Neutrophil (primary cell): ENCODE data around the gene SDE2.
A peak's percentile ranks its signal among the peaks of the same experiment; 100 is the strongest.

Experiments
- H3K27ac ChIP-seq: fragments of 200-600 bp; sonication (generic); 2 replicates; pipeline ENCODE4 v1.5.1; 2016; ENCODE audit warnings: mild to moderate bottlenecking, moderate library complexity
- H3K27me3 ChIP-seq: fragments of 200-600 bp; sonication (generic); 2 replicates; pipeline ENCODE4 v1.6.0; 2016; ENCODE audit warnings: mild to moderate bottlenecking
- H3K36me3 ChIP-seq: fragments of 200-600 bp; sonication (generic); 2 replicates; pipeline ENCODE4 v1.5.1; 2017
- H3K4me1 ChIP-seq, 2 experiments: fragments of 200-600 bp in 1 of 2; sonication (generic) in 1 of 2; 1 replicate in 1 of 2; 2 replicates in 1 of 2; pipeline versions ENCODE4 v1.5.1 to v1.6.1; 2013 to 2016; ENCODE audit warnings: low read depth in 1 of 2, low read length in 1 of 2, mild to moderate bottlenecking in 1 of 2, moderate library complexity in 1 of 2; ENCODE audit not compliant: control insufficient read depth in 1 of 2, insufficient read depth in 1 of 2
- H3K4me3 ChIP-seq, 2 experiments: fragments of 200-600 bp in 1 of 2; sonication (generic) in 1 of 2; 1 replicate in 1 of 2; 2 replicates in 1 of 2; pipeline ENCODE4 v1.5.1; 2013 to 2016; ENCODE audit warnings: low read depth in 1 of 2, low read length in 1 of 2, mild to moderate bottlenecking in 1 of 2, moderate library complexity in 1 of 2
- H3K9me3 ChIP-seq: fragments of 200-600 bp; sonication (generic); 2 replicates; pipeline ENCODE4 v1.5.1; 2016
- TF ChIP-seq, protein P1 (sequence below): fragments of 200-600 bp; sonication (generic); IDR thresholded peaks from 2 replicates; pipeline ENCODE4 v1.5.1; 2016; ENCODE audit warnings: antibody characterized with exemption

Gene SDE2

DNA sequence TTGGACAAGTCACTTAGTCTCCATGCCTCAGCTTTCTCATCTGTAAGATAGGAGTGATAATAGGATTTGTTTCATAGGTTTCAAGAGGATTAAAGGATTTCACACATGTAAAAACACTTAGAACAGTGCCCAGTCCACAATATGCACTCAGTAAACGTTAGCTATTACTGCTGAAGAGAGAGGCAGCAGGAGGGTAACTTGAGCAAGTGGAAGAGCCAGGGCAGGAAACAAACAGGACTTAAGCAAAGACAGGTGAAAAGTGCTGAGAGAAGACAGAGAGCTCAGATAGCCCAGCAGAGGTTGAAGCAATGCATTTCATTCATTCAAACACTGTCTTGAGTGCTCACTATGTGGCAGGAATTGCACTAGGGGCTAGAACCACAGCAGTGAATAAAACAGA lies 42.3 kb upstream of the SDE2 start:
- peak overlapping the region in 1 of 2 experiments; percentile 6 for H3K4me3 ChIP-seq
- H3K27ac ChIP-seq, result peak overlapping the region; percentile 99
- H3K36me3 ChIP-seq, result no peaks in the 10 kb centered on the region
- H3K4me1 ChIP-seq, result peaks cover 55 to 66% of the 10 kb centered on the region in 2 experiments
- no peaks in the 10 kb centered on the region for H3K27me3 ChIP-seq
- H3K9me3 ChIP-seq, result no peaks in the 10 kb centered on the region
- TF ChIP-seq, protein P1, sequence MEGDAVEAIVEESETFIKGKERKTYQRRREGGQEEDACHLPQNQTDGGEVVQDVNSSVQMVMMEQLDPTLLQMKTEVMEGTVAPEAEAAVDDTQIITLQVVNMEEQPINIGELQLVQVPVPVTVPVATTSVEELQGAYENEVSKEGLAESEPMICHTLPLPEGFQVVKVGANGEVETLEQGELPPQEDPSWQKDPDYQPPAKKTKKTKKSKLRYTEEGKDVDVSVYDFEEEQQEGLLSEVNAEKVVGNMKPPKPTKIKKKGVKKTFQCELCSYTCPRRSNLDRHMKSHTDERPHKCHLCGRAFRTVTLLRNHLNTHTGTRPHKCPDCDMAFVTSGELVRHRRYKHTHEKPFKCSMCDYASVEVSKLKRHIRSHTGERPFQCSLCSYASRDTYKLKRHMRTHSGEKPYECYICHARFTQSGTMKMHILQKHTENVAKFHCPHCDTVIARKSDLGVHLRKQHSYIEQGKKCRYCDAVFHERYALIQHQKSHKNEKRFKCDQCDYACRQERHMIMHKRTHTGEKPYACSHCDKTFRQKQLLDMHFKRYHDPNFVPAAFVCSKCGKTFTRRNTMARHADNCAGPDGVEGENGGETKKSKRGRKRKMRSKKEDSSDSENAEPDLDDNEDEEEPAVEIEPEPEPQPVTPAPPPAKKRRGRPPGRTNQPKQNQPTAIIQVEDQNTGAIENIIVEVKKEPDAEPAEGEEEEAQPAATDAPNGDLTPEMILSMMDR, result no peak

DNA sequence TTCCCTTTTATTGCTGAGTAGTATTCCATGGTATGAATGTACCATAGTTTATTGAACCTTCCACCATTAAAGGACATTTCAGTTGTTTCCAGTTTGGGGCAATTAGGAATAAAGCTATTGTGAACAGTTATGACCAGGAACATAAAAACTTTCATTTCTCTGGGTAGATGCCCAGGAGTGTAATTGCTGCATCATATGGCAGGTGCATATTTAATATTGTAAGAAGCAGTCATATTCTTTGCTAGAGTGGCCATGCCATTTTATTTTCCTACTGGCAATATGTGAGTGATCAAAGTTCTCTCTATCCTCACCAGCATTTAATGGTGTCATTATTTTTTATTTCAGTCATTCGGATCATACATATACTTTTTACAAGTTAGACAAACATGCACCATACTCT lies 39.5 kb upstream of the SDE2 start:
- TF ChIP-seq, protein P1, result no peak
- Histone ChIP-seq H3K27ac (no peak overlapping the region), H3K4me1 (peaks cover 67 to 70% of the 10 kb centered on the region in 2 experiments), H3K9me3 (no peaks in the 10 kb centered on the region), H3K27me3 (no peaks in the 10 kb centered on the region), H3K36me3 (no peaks in the 10 kb centered on the region), H3K4me3 (no peak overlapping the region)

DNA sequence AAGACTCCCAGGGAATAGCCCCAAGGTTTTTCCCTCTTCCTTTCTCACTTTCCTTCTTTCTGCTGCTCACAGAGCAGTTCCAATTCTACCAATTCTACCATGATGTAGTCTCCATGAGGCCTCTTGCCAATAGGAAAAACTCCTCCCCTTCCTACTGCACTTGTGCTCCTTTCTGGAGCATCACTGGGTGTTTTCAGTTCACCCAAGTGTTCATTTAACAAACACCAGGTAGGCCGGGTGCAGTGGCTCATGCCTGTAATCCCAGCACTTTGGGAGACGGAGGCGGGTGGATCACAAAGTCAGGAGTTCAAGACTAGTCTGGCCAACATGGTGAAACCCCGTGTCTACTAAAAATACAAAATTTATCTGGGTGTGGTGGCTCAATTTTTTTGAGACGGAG lies 36.8 kb upstream of the SDE2 start:
- peak overlapping the region; percentile 100 for H3K27ac ChIP-seq
- no peaks in the 10 kb centered on the region for H3K27me3 ChIP-seq
- TF ChIP-seq, protein P1, result no peak
- peaks cover 67 to 70% of the 10 kb centered on the region in 2 experiments for H3K4me1 ChIP-seq
- H3K9me3 ChIP-seq, result no peaks in the 10 kb centered on the region
- no peaks in the 10 kb centered on the region for H3K36me3 ChIP-seq
- peak overlapping the region; percentile 60 to 64 for H3K4me3 ChIP-seq

DNA sequence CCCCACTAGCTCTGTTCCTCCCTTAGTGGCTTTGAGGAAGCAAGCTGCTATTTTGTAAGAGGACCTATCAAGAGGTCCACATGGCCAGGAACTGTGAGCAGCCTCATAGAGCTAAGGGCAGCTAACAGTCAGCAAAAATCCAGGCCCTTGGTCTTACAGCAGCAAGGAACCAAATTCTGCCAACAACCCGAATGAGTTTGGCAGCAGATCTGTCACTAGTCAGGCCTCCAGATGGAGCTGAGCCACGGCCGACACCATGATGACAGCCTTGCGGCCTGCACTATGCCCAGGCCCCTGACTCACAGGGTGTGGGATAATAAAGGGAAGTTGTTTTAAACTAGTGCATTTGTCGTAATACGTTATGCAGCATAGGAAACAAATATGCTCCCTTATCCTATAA lies 35.3 kb upstream of the SDE2 start:
- Histone ChIP-seq H3K27ac (peak overlapping the region; percentile 100), H3K4me1 (peaks cover 75 to 79% of the 10 kb centered on the region in 2 experiments), H3K27me3 (no peaks in the 10 kb centered on the region), H3K36me3 (no peaks in the 10 kb centered on the region), H3K4me3 (peak overlapping the region; percentile 60 to 64), H3K9me3 (no peaks in the 10 kb centered on the region)
- TF ChIP-seq, protein P1, result peak; percentile 64

DNA sequence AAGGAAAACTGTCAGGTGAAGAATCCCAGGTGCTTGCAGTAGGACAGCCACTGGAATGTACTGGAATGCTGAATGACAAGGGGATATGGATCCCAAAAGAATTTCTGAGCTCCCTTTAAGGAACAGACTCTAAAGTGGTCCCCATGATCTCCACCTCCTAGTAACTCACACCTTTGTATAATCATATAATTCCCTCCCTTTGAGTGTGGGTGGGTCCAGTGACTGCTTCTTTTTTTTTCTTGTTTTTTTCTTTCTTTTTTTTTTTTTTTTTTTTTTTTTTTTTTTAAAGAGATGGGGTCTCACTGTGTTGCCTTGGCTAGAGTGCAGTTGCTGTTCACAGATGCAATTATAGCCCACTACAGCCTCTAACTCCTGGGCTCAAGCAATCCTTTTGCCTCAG lies 34.8 kb upstream of the SDE2 start:
- Histone ChIP-seq H3K9me3 (no peaks in the 10 kb centered on the region), H3K4me1 (peaks cover 80 to 84% of the 10 kb centered on the region in 2 experiments), H3K27me3 (no peaks in the 10 kb centered on the region), H3K4me3 (peak overlapping the region; percentile 60 to 64), H3K27ac (peak overlapping the region; percentile 100), H3K36me3 (no peaks in the 10 kb centered on the region)
- TF ChIP-seq, protein P1, result no peak

DNA sequence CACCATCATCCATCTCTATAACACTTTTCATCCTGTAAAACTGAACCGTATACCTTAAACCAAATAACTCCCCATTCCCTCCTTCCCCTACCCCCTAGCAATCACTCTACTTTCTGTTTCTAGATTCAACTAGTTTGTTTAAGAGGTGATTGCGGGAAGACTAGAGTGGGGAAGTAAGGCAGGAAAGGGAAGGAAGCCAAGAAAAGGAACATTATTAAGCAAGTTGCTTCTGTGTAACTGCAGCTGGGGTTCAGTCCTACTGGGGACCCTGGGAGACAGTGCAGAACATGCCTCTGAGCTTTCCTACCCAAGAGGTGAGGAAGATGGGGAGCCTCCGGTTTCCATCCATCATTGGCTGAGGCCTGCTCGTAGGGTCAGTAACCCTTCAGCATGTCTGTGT lies 34.4 kb upstream of the SDE2 start:
- Histone ChIP-seq H3K4me1 (peaks cover 84 to 88% of the 10 kb centered on the region in 2 experiments), H3K27ac (peak overlapping the region; percentile 100), H3K9me3 (no peaks in the 10 kb centered on the region), H3K27me3 (no peaks in the 10 kb centered on the region), H3K4me3 (peak overlapping the region; percentile 60 to 64), H3K36me3 (no peaks in the 10 kb centered on the region)
- TF ChIP-seq, protein P1, result peak; percentile 58
